ENCODE measurements around the gene LINC00237.

DNA sequence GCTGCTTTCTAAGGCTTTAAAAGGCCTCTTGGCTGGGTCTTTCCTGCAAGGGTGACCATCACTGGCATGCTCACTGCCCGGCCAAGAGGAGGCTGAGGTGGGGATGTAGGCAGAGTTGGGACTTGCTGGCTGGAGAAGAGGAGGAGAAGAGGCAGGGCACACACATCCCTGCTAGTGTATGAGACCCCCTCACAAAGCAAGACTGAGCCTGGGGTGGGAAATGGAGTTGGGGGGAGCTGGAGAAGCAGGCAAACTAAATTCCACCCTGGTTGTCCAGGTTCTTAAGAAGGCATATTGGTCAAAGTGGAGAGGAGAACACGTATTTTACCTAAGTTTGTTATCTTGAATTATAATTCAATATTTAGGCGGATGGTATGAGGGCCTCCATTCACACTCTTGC, 18.0 kb upstream of the LINC00237 start:
- TF ChIP-seq CTCF (IDR thresholded peaks at IDR 0.05) = no peak
- TF ChIP-seq POLR2A (IDR thresholded peaks at IDR 0.05) = no peak

Measured in lower leg skin (tissue), 3 donors.